G401.6 (cell line): ENCODE measurements around the gene ZNF609.
"Not testable (repeated sequence)": the region's sequence is repeated elsewhere in the genome, so short reads cannot be mapped to it uniquely, and the experiment has no call there.

ENCODE experiments used
- FAIRE-seq: peaks from 2 replicates; lab custom pipeline; 2012; peaks lifted over from hg19 to GRCh38; lab: Jason Lieb, UNC

The ZNF609 gene

GRCh38 chr15:64586259-64586870 is 126.0 kb downstream of the ZNF609 start:
- FAIRE-seq, result no peak

- FAIRE-seq, result no peak
These were observed 126.6 kb downstream of the ZNF609 start for GRCh38 chr15:64586984-64587383.

GRCh38 chr15:64589435-64590084 is 129.2 kb downstream of the ZNF609 start:
- no peak for FAIRE-seq

GRCh38 chr15:64592845-64593244 is 132.5 kb downstream of the ZNF609 start:
- not testable (repeated sequence) for FAIRE-seq

- no peak for FAIRE-seq
These were observed 136.5 kb downstream of the ZNF609 start for GRCh38 chr15:64596701-64597476.

GRCh38 chr15:64597477-64597822 is 137.1 kb downstream of the ZNF609 start:
- FAIRE-seq, result no peak

GRCh38 chr15:64599226-64599625 is 138.8 kb downstream of the ZNF609 start:
- FAIRE-seq, result no peak

- FAIRE-seq, result no peak
These were observed 139.3 kb downstream of the ZNF609 start for GRCh38 chr15:64599716-64600115.

GRCh38 chr15:64600794-64601193 is 140.4 kb downstream of the ZNF609 start:
- no peak for FAIRE-seq

- no peak for FAIRE-seq
These were observed 143.9 kb downstream of the ZNF609 start for GRCh38 chr15:64604319-64604718.

GRCh38 chr15:64607416-64607815 is 147.0 kb downstream of the ZNF609 start:
- FAIRE-seq, result not testable (repeated sequence)

GRCh38 chr15:64610257-64610919 is 150.0 kb downstream of the ZNF609 start:
- no peak for FAIRE-seq

- no peak for FAIRE-seq
These were observed 150.8 kb downstream of the ZNF609 start for GRCh38 chr15:64611085-64611725.

- FAIRE-seq, result no peak
These were observed 154.1 kb downstream of the ZNF609 start for GRCh38 chr15:64614519-64614918.

GRCh38 chr15:64617727-64618126 is 157.3 kb downstream of the ZNF609 start:
- FAIRE-seq, result no peak

GRCh38 chr15:64618138-64618537 is 157.8 kb downstream of the ZNF609 start:
- no peak for FAIRE-seq

- FAIRE-seq, result no peak
These were observed 158.2 kb downstream of the ZNF609 start for GRCh38 chr15:64618540-64618939.

- no peak for FAIRE-seq
These were observed 159.8 kb downstream of the ZNF609 start for GRCh38 chr15:64619880-64620839.

- no peak for FAIRE-seq
These were observed 160.7 kb downstream of the ZNF609 start for GRCh38 chr15:64621056-64621455.

GRCh38 chr15:64622410-64623260 is 162.3 kb downstream of the ZNF609 start:
- no peak for FAIRE-seq
